Osteoblast (primary cell): ENCODE data around the gene ZNF367. TPM values are rescaled to one million over a fixed set of nuclear protein-coding genes. Genes with fewer than 3 reads are reported as not detected.

Source experiments
- DNase-seq: peaks from one replicate; pipeline ENCODE4 v3.0.0; 2011; ENCODE audit warnings: low spot score, mixed read lengths; ENCODE audit not compliant: insufficient read length; ENCODE audit errors: missing footprints
- H2AFZ ChIP-seq: 2 replicates; pipeline ENCODE4 v1.6.0; 2011; ENCODE audit warnings: mild to moderate bottlenecking, low read length
- H3K27ac ChIP-seq: 2 replicates; pipeline ENCODE4 v1.5.1; 2011; ENCODE audit warnings: mild to moderate bottlenecking, low read depth, low read length, moderate library complexity
- H3K27me3 ChIP-seq: 2 replicates; pipeline ENCODE4 v1.6.0; 2012; ENCODE audit warnings: mild to moderate bottlenecking, control low read depth, inconsistent platforms, low read length, moderate library complexity; ENCODE audit not compliant: insufficient read depth
- H3K36me3 ChIP-seq: 2 replicates; pipeline ENCODE4 v1.5.1; 2011; ENCODE audit warnings: mild to moderate bottlenecking, low read length, control low read depth, moderate library complexity; ENCODE audit not compliant: insufficient read depth
- H3K4me1 ChIP-seq: 2 replicates; pipeline ENCODE4 v1.5.1; 2011; ENCODE audit warnings: mild to moderate bottlenecking, low read length, control low read depth, moderate library complexity; ENCODE audit not compliant: insufficient read depth
- H3K4me2 ChIP-seq: 2 replicates; pipeline ENCODE4 v1.6.0; 2011; ENCODE audit warnings: mild to moderate bottlenecking, low read length; ENCODE audit not compliant: insufficient read depth
- H3K4me3 ChIP-seq: fragments of 200-600 bp; sonication (generic); 3 replicates; pipeline ENCODE4 v1.5.1; 2012; ENCODE audit warnings: mild to moderate bottlenecking, low read length, inconsistent platforms; ENCODE audit not compliant: insufficient read depth
- H3K79me2 ChIP-seq: 2 replicates; pipeline ENCODE4 v1.6.0; 2012; ENCODE audit warnings: mild to moderate bottlenecking, low read length, control low read depth, inconsistent platforms; ENCODE audit not compliant: insufficient read depth
- H3K9me3 ChIP-seq: 2 replicates; pipeline ENCODE4 v1.5.1; 2011; ENCODE audit warnings: low read depth, low read length, control low read depth
- H4K20me1 ChIP-seq: 2 replicates; pipeline ENCODE4 v1.6.0; 2012; ENCODE audit warnings: mild to moderate bottlenecking, low read length, control low read depth; ENCODE audit not compliant: insufficient read depth
- CTCF ChIP-seq: IDR thresholded peaks from 2 replicates; pipeline ENCODE4 v1.5.1; 2011; ENCODE audit warnings: mild to moderate bottlenecking, low read depth, low read length, moderate library complexity; ENCODE audit errors: extremely low read depth
- total RNA-seq: library from RNA; depleted of rRNA; stranded (reverse); fragments of >200 nt; gene quantifications from 2 replicates; pipeline ENCODE4 v1.2.3, GENCODE V29; 2012

The ZNF367 gene
- 1.4 and 2.1 TPM in 2 replicates for total RNA-seq

GRCh38 chr9:96418083-96418919 lies at the start of gene ZNF367:
Gene ZNF367 (minus strand): TSS chr9:96418370. CDS start chr9:96418032, 338 bp downstream.
- Histone ChIP-seq H3K36me3 (no peaks in the 10 kb centered on the region), H3K27me3 (no peaks in the 10 kb centered on the region), H3K27ac (peak within 1 kb of the TSS; percentile 75), H2AFZ (peak within 1 kb of the TSS; percentile 100), H4K20me1 (no peaks in the 10 kb centered on the region), H3K9me3 (no peaks in the 10 kb centered on the region), H3K4me3 (peak within 1 kb of the TSS; percentile 99), H3K4me1 (peaks cover 36% of the 10 kb centered on the region), H3K4me2 (peak within 1 kb of the TSS; percentile 97), H3K79me2 (peaks cover 32% of the 10 kb centered on the region)
- no peak for TF ChIP-seq CTCF
- DNase-seq: peak; percentile 100

- Histone ChIP-seq H3K27ac (no peak overlapping the region), H3K4me1 (no peaks in the 10 kb centered on the region), H3K36me3 (peaks cover 55% of the 10 kb centered on the region), H3K4me2 (no peak overlapping the region), H3K4me3 (no peak overlapping the region), H3K9me3 (no peaks in the 10 kb centered on the region), H3K79me2 (peaks cover 6% of the 10 kb centered on the region), H2AFZ (no peak overlapping the region), H3K27me3 (no peaks in the 10 kb centered on the region), H4K20me1 (no peaks in the 10 kb centered on the region)
- DNase-seq: no peak
- no peak for TF ChIP-seq CTCF
These were observed 49.6 kb upstream of the ZNF367 start for GRCh38 chr9:96467784-96468183.

GRCh38 chr9:96464426-96464825 lies 46.3 kb upstream of the ZNF367 start:
- H3K9me3 ChIP-seq: no peaks in the 10 kb centered on the region
- H3K4me2 ChIP-seq: no peak overlapping the region
- H4K20me1 ChIP-seq: no peaks in the 10 kb centered on the region
- H3K79me2 ChIP-seq: peaks cover 19% of the 10 kb centered on the region
- no peak for DNase-seq
- peaks cover 36% of the 10 kb centered on the region for H3K36me3 ChIP-seq
- no peak for TF ChIP-seq CTCF
- H3K4me3 ChIP-seq: no peak overlapping the region
- no peak overlapping the region for H3K27ac ChIP-seq
- H2AFZ ChIP-seq: no peak overlapping the region
- H3K4me1 ChIP-seq: peaks cover 8% of the 10 kb centered on the region
- no peaks in the 10 kb centered on the region for H3K27me3 ChIP-seq

- Histone ChIP-seq H3K27me3 (no peaks in the 10 kb centered on the region), H3K27ac (no peak overlapping the region), H3K9me3 (no peaks in the 10 kb centered on the region), H3K4me1 (peaks cover 8% of the 10 kb centered on the region), H3K4me2 (no peak overlapping the region), H4K20me1 (no peaks in the 10 kb centered on the region), H3K36me3 (peaks cover 32% of the 10 kb centered on the region), H3K79me2 (peaks cover 27% of the 10 kb centered on the region), H3K4me3 (no peak overlapping the region), H2AFZ (no peak overlapping the region)
- TF ChIP-seq CTCF: no peak
- DNase-seq: no peak
These were observed 44.4 kb upstream of the ZNF367 start for GRCh38 chr9:96462541-96462940.
